ENCODE data around the gene CIC.

CIC gene

DNA sequence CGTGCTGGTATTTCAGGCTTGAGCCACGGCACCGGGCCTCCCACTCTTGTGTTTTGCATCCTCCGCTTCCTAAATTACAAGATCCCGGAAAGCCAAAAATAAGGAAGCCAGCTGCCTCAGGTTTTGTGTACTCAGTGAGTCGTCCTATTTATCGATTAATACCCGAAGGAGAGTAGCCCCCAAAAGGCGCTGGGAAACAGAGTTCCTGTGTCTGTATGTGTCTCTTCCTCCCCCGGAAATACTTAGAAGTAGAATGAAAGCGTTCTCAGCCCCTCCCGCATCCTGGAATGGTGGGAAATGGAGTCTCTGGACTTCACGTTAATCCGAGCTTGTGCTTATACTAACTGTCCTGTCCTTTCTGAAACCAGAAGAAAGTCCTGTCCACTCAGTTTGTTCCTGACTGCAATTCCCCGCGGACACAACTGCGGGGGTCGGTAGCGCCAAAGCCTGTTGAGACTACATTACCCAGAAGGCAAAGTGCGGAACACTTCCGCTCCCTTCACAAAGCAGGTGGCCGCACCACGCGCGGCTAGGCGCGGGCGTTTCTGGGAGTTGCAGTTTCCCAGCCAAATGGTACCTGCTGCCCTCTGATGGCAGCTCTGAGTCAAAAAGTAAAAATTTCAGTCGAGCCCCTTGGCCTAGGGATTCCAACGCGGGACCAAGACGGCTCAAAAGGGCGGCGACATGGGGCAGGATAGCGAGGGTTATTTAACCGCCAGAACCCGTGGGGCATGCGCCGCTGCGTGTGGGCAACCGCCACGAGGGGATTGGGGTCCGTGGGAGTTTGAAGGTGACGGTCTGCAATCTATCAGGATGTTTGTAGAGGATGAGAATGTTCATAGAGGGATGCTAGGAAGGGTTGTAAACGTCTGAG, 24.5 kb upstream of the CIC start:
- DNase-seq: peak; percentile 94

DNA sequence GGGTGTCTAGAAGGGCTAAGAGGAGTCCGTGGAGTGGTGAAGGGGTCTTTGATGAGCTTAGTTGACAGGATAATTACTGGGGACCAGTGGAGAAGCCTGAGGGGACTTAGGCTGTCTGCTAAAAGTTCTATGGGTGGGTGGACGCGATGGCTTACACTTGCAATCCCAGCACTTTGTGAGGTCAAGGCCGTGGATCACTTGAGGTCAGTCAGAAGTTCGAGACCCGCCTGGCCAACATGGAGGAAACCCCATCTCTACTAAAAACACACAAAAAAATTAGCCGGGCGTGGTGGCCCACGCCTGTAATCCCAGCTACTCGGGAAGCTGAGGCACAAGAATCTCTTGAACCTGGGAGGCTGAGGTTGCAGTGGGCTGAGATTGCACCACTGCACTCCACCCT, 23.8 kb upstream of the CIC start:
- DNase-seq: no peak

GRCh38 chr19:42246143-42246921, 22.7 kb upstream of the CIC start:
- peak; percentile 60 for DNase-seq

- peak; percentile 49 for DNase-seq
These were observed 22.0 kb upstream of the CIC start for GRCh38 chr19:42246922-42247639.

- peak; percentile 36 for DNase-seq
These were observed 21.3 kb upstream of the CIC start for GRCh38 chr19:42247640-42248199.

GRCh38 chr19:42248270-42249148, 20.5 kb upstream of the CIC start:
- DNase-seq: peak; percentile 36

DNA sequence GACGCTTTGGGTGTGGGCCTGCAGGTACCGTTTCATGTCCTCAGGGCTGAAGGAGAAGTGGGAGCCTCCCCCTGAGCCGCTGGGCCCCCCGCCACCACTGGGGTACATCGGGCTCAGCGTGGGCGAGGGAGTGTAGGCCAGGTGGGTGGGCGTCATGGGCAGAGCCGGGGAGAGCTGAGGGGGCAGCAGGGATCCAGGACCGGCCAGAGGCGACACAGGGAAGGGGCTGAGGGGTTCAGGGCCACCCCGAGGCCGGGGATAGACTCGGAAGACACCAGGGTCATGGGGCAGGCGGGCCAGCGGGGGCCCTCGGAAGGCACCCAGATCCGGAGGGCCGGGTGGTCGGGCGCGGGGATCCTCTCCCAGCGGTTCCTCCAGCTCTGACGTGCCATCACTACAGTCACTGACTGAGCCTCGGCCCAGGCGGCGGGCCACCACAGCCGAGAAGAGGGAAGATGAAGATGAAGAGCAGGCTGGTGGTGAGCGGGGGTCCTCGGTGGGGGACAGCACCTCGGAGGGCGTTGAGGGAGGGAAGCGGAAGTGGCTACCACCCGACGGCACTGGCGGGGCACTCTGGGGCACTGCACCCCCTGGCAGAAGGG, 19.8 kb upstream of the CIC start:
- DNase-seq: peak; percentile 32

DNA sequence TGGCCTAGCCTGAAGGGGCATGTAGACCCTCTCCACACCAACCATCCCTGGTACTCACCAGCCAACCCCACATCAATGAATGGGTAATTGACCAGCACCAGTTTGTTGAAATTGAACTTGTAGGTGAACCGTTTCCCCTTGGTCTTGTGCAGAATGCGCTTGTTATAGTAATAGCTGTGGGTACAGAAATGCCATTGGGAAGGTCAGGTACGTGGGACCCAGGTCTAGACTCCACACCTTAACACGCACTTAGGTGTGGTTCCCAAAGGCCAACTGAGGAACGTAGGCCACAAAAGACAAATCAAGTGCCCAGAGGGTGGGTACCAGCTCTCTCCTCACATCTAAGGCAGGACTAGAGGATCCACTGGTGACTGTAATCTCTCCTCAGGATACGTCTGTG, 19.3 kb upstream of the CIC start:
- DNase-seq: peak; percentile 18

GRCh38 chr19:42250183-42250665, 18.8 kb upstream of the CIC start:
- peak; percentile 19 for DNase-seq

- DNase-seq: peak; percentile 28
These were observed 18.2 kb upstream of the CIC start for GRCh38 chr19:42250666-42251531.

DNA sequence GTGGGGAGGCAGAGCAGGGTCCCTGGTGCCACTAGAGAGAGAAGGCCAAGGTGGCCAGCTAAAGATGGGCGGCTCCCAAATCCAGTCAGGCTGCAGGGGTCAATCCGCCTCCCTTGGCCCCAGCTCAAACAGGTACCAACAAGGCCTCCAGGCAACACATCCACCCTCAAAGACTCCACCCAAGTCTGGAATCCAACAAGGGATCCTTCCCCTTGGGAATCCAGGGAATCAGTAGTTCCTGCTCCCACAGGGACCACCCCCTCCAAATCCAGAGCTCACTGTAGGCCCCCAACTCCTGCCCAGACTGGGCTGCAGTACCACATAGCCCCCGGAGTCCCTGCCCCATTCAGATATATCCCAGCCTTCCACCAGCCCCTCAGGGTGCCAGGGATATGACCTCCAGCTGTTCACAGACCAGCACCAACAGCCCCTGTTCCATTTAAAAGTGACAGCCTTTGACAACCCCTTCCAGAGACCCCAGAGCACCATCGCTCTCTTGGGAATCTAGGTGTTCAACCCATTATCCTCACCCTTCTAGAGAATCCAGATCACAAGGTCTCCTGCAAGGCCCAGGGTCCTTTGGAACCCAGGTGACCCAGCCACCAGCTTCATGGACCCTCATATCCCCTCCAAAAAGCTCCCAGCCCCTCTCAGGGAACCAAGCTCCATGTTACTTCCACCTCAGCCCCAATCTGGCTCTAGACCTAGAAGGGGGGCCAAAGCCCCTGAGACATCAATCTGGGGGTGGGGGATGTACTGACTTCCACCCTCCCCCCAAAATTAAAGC, 17.3 kb upstream of the CIC start:
- no peak for DNase-seq

DNA sequence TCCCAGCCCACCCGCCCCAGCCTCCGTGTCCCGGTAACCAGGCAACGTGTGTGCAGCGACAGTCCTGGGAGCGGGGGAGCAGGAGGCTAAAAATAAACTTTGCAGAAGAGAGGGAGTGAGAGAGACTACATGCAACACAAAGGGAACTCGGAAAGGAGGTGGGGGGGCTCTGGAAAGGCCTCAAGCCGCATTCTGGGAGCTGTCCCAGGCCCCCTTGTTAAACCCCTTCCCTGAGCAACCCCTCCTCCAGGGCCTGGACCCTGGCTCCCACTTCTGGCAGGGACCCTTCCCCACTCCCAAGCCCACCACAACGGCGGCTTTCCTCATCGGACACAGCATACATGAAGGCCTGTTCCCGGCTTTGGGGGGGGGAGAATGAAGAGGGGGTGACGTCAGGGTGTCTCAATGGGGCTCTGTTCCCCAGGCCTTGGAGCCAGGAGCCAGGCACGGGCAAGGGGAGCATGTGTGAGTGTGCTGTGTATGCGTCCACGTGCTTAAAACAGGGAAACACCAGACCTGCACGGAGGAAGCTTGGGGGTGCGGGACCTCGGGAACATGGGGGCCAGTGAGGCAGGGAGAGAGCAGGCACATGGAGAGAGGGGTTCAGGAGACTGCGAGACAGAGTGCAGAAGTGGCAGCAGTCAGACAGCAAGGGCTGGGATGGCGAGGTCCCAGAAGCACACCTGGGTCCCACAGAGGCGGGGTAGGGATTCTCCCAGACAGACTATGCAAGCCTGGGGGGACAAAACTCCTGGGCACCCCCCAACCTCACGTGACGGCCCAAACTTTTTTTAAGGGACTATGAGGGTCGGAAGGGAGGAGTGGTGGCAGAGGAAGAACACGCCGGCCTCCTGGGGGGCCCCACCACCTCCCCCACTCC, 16.4 kb upstream of the CIC start:
- peak; percentile 31 for DNase-seq

GRCh38 chr19:42253245-42254088, 15.6 kb upstream of the CIC start:
- peak; percentile 62 for DNase-seq

DNA sequence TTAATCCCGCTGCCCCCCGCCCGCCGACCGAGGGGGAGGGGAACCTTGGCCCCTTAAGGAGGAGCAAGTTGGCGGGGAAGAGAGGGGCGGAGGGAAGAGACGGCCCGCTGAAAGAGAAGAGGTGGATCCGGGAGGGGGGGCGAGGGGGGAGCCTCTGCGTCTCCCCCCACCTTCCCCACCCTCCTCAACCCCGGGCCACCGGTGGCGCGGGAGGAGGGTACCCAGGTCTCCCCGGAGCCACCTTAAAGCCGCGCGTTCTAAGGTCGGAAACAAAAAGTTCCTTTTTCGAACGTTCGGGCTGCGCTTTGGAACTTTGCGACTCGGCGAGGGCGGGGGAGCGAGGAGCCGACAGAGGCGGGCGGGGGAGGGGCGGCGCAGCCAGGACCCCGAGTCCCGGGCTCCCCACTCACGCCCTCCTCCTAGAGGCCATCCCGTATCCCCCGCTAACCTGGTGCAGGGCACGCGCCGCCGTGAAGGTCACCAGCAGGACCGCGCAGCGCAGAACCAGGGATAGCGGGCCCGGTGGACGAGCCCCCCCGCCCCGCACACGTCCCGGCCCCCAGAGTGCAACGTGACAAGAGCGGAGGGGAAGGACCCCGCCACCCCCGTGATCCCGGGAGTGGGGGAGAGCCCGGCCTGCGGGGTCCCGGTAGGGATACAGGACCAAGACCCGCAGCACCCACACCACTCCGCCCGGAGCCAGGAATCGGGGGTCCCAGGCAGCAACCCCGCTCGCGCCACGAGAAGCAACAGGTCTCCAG, 14.8 kb upstream of the CIC start:
- peak; percentile 78 for DNase-seq

DNA sequence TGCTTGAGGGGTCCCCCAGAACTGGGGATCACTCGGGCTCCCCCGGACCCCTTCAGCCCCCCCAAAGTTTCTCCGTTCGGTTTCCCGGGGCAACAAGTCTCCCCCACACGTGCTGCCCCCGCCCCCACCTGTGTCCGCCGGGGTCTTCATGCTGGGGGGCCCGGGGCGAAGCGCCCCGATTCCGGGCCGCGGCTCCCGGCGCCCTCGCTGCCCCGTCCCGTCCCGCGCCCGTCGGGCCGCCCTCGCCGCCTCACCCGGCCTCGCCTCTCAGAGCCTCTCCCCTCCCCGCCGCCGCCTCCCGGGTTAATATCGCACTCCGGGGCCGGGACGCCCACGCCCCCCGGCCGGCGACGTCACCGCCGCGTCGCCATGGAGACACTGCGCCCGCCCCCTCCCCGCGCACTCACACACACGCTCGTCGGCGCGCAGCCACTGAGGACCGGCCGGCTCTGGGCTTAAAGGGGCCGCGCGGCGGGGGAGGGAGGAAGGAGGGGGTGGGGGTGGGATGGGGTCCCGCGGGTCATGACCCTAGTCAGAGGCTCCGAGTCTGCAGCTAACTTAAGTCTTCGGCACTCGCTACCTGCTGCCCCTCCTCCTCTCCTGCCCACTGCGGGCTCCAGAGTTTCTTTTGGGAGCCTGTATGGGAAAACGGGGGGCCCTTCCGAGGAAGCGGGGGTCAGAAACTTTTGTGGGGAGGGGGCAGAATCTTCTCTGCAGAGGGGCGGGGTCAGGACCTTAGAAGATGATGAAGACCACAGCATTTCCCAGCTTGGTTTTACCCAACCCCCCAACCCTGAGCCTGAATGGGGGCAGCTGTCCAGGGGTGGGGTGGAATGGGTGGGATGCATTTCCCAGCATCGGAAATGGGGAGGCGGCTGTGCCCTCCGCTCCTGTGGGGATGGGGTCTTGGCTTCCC, 13.9 kb upstream of the CIC start, which contains the start of gene ERF:
ERF (minus strand) TSS at position 279 of the 916 bp plus-strand sequence; CDS start at position 150, 129 bp downstream.
- peak; percentile 96 for DNase-seq
